Smooth muscle cell (in vitro differentiated cells): Measurements from ENCODE around the gene ARL17A. TPM values are rescaled to one million over a fixed set of nuclear protein-coding genes. Genes with fewer than 3 reads are reported as not detected.
"Not testable (repeated sequence)": the region's sequence is repeated elsewhere in the genome, so short reads cannot be mapped to it uniquely, and the experiment has no call there.

Experiments
- DNase-seq: peaks from one replicate; lab custom pipeline; 2025; ENCODE audit not compliant: unreplicated experiment; lab: John Stamatoyannopoulos, UW
- H2AFZ ChIP-seq: fragments of 200-600 bp; sonication (generic); 2 replicates; pipeline ENCODE4 v1.6.0; 2016; ENCODE audit warnings: antibody characterized with exemption, low read depth, mild to moderate bottlenecking
- H3F3A ChIP-seq: fragments of 200-600 bp; sonication (generic); 2 replicates; pipeline ENCODE4 v1.6.0; 2017; ENCODE audit warnings: antibody characterized with exemption, low read depth
- H3K27ac ChIP-seq: fragments of 200-600 bp; sonication (generic); 2 replicates; pipeline ENCODE4 v1.5.1; 2016; ENCODE audit warnings: low read depth, mild to moderate bottlenecking
- H3K27me3 ChIP-seq: fragments of 200-600 bp; sonication (generic); 2 replicates; pipeline ENCODE4 v1.6.1; 2016; ENCODE audit warnings: low read depth, mild to moderate bottlenecking
- H3K36me3 ChIP-seq: fragments of 200-600 bp; sonication (generic); 2 replicates; pipeline ENCODE4 v1.5.1; 2016; ENCODE audit warnings: low read depth
- H3K4me1 ChIP-seq: fragments of 200-600 bp; sonication (generic); 2 replicates; pipeline ENCODE4 v1.5.1; 2016; ENCODE audit warnings: low read depth
- H3K4me2 ChIP-seq: fragments of 200-600 bp; sonication (generic); 2 replicates; pipeline ENCODE4 v1.6.0; 2016; ENCODE audit warnings: mild to moderate bottlenecking
- H3K4me3 ChIP-seq: fragments of 200-600 bp; sonication (generic); 2 replicates; pipeline ENCODE4 v1.5.1; 2016; ENCODE audit warnings: mild to moderate bottlenecking
- H3K79me2 ChIP-seq: fragments of 200-600 bp; sonication (generic); 2 replicates; pipeline ENCODE4 v1.6.0; 2016; ENCODE audit warnings: low read depth, mild to moderate bottlenecking
- H3K9ac ChIP-seq: fragments of 200-600 bp; sonication (generic); 2 replicates; pipeline ENCODE4 v1.6.0; 2016; ENCODE audit warnings: low read depth
- H3K9me3 ChIP-seq: fragments of 200-600 bp; sonication (generic); replicated peaks from 2 replicates; pipeline ENCODE4 v1.5.1; 2016; ENCODE audit warnings: low read depth
- H4K20me1 ChIP-seq: fragments of 200-600 bp; sonication (generic); 2 replicates; pipeline ENCODE4 v1.6.0; 2016; ENCODE audit warnings: low read depth
- WGBS: methylation state at CpG from one replicate; pipeline ENCODE4 v1.1.7; 2016; ENCODE audit warnings: low lambda C conversion rate; 5-methylcytosine and 5-hydroxymethylcytosine counted together
- polyA plus RNA-seq: library from polyadenylated mRNA; unstranded; fragments of >200 nt; fragmentation: Nextera tagmentation; extraction: Ambion mirVana; gene quantifications from 2 replicates; pipeline ENCODE4 v1.2.1, GENCODE V29; 2016
- total RNA-seq: library from RNA; depleted of rRNA; stranded (reverse); fragments of >200 nt; gene quantifications from 2 replicates; pipeline ENCODE4 v1.2.3, GENCODE V29; 2014

Gene ARL17A
- total and polyA plus RNA-seq, 2 experiments from 2014 or later = 2.6 to 14.5 TPM

DNA sequence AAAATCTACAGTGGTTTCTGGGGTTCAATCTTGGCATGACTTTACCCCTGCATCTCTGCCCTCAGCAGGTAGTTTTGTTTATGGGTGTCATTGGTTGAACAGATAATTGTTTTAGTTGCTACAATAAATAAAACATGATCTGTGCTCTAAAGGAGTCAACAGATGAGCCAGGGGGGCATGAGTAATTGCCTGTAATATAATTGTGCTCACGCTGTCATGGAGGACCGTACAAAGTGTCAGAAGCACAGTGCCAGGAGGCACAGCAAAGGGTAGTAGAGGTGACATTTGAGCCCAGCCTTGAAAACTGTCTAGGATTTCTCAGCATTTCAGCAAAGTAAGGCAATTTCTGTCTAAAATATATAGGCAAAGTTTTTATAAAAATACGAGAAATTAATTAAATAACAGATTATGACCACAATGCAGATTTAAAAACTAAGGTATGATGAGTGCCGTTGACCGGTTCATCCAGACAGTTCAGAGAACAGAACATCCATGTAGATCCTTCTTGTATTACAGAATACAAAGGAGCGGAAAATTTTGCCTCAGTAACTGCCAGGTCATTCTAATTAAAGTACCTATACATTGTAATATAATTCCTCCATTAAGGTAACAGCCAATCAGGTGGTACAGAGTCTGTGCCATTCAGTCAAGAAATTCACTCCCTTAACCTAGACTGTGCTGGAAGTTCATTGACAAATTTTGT lies 79.9 kb downstream of the ARL17A start:
- H3K9ac ChIP-seq, H3F3A ChIP-seq, H3K27me3 ChIP-seq, H2AFZ ChIP-seq, H3K27ac ChIP-seq, DNase-seq, H3K36me3 ChIP-seq, H3K4me3 ChIP-seq, H3K4me2 ChIP-seq, H3K4me1 ChIP-seq, H3K9me3 ChIP-seq, H3K79me2 ChIP-seq: not testable (repeated sequence)
- WGBS = no CpG with 5 or more reads among the region's 6 CpGs
- H4K20me1 ChIP-seq = peaks cover 11% of the 10 kb centered on the region

GRCh38 chr17:46492021-46492420 lies 87.5 kb downstream of the ARL17A start:
- not testable (repeated sequence) for H3K79me2 ChIP-seq, H3K4me3 ChIP-seq, H3K9ac ChIP-seq, H3K4me1 ChIP-seq, H2AFZ ChIP-seq, H4K20me1 ChIP-seq, H3K27me3 ChIP-seq, H3F3A ChIP-seq, H3K27ac ChIP-seq, H3K4me2 ChIP-seq, H3K9me3 ChIP-seq, H3K36me3 ChIP-seq, DNase-seq
- 97% methylated on average over 16 of the region's 16 CpGs for WGBS

DNA sequence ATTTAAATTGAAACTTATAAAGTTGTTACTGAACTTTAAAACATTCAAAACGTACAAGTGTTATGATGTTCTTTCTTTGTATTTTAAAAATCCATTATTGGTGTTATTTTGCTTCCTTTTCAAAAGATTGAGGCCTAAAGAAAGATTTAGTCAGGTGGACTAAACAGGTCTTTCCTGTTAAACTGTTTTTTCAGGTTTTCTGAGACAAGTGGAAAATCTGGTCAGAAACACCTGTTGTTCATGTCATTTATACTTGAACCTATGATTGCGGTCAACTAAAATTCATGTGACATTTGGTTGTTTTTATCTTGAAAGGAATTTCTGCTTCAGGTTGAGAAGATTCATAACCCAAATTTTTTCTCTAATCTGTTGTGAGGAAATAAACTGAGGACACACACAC lies 98.2 kb downstream of the ARL17A start:
- not testable (repeated sequence) for H3F3A ChIP-seq, H4K20me1 ChIP-seq, H3K4me2 ChIP-seq, DNase-seq, H3K79me2 ChIP-seq, H3K27ac ChIP-seq, H3K27me3 ChIP-seq, H3K4me1 ChIP-seq, H3K4me3 ChIP-seq, H2AFZ ChIP-seq, H3K9me3 ChIP-seq, H3K36me3 ChIP-seq, H3K9ac ChIP-seq
- no CpG with 5 or more reads among the region's 2 CpGs for WGBS

- H3K9me3 ChIP-seq, H3K4me3 ChIP-seq, H4K20me1 ChIP-seq, DNase-seq, H3K27ac ChIP-seq, H3K4me2 ChIP-seq, H2AFZ ChIP-seq, H3K27me3 ChIP-seq, H3F3A ChIP-seq, H3K36me3 ChIP-seq, H3K79me2 ChIP-seq, H3K9ac ChIP-seq, H3K4me1 ChIP-seq: not testable (repeated sequence)
- no CpG with 5 or more reads among the region's 3 CpGs for WGBS
Observed at GRCh38 chr17:46478823-46479222, 100.7 kb downstream of the ARL17A start.

DNA sequence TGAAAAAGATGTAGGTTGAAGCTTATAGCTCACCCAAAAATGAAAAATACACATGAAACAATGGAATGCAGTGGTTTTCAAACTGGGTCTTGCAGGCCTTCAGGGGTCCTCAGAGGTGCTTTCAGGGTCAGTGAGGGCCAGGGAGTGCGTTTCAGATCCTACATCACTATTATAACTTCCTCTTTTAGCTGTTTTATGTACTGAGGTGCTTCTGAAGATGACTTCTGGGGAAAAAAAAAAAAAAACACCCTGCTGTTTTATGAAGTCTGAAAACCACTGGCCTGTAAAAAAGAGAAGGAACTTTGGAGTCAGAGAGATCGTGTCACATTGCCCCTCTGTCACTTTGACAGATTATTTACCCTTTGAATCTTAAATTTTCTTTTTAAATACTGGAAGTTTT lies 103.9 kb downstream of the ARL17A start:
- not testable (repeated sequence) for H3K27ac ChIP-seq, H4K20me1 ChIP-seq, H3K4me2 ChIP-seq, H3K9me3 ChIP-seq, H2AFZ ChIP-seq, H3K4me1 ChIP-seq, H3K4me3 ChIP-seq, DNase-seq, H3K36me3 ChIP-seq, H3K9ac ChIP-seq, H3K79me2 ChIP-seq, H3K27me3 ChIP-seq, H3F3A ChIP-seq
- WGBS = no CpG with 5 or more reads among the region's 2 CpGs

DNA sequence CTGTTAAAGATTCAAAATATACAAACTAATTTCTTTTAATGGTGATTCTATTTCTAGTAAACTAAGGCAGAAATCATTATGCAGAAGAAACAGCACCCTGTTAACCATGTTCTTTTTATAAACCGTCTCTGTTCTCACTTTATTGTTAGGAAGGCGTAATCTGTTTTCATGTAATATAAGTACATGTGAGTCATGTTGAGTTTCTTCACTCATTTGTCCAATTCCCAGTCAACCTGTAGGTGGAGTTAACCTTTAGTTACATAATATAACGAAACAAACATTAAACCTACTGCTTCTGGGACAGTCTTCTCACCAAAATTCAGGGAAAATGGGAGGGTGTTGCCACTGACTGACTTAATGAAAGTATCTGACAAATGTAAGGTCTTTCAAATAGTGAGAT lies 105.0 kb downstream of the ARL17A start:
- H3K9ac ChIP-seq, H4K20me1 ChIP-seq, DNase-seq, H3K4me3 ChIP-seq, H3K79me2 ChIP-seq, H3K27me3 ChIP-seq, H2AFZ ChIP-seq, H3F3A ChIP-seq, H3K4me1 ChIP-seq, H3K4me2 ChIP-seq, H3K36me3 ChIP-seq, H3K9me3 ChIP-seq, H3K27ac ChIP-seq: not testable (repeated sequence)
- WGBS = no CpG with 5 or more reads among the region's 3 CpGs

GRCh38 chr17:46467618-46468017 lies 111.9 kb downstream of the ARL17A start:
- not testable (repeated sequence) for H3F3A ChIP-seq, H3K4me3 ChIP-seq, H3K4me2 ChIP-seq, H3K27ac ChIP-seq, H3K27me3 ChIP-seq, H3K4me1 ChIP-seq, H2AFZ ChIP-seq, H3K36me3 ChIP-seq, DNase-seq, H3K9me3 ChIP-seq, H3K79me2 ChIP-seq, H4K20me1 ChIP-seq, H3K9ac ChIP-seq
- 89% methylated on average over 4 of the region's 5 CpGs for WGBS
